ENCODE measurements around the gene NRGN.

DNA sequence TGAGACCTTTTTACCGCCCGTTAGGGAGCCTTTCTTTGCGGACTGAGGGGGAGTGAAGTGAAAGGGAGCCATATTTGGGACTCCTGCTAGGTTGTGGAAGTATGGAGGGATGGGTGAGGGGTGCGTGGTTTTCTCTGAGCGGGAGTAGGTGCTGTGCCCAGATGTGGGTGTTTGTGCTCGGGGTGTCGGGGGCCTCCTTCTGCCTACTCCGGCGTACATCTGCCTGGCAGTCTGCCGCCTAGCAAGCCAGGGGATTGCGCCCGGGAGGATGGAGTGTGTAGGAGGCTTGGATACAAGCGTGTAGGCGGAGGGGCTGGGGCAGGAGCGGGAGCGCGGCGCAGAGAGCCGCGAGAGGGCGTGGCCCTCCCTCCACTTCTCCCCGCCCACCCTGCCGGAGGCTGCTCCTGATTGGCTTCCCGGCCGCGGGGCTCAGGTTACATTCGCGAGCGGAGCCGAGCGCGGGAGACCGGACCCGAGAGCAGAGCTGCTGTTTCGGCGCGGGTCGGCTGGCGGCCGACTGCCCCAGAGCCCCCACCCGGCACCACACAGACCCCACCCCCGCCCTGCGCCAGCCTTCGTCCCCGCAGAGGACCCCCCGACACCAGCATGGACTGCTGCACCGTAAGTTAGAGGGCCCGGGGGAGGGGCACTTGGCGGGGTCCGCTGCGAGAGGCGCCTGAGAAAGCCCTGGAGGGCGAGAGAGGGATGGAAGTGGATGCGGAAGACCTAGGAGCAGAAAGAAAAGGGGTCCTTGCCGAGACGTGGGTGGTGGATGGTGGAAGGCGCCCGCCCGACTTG, at the start of gene NRGN:
- TF ChIP-seq, protein P1, sequence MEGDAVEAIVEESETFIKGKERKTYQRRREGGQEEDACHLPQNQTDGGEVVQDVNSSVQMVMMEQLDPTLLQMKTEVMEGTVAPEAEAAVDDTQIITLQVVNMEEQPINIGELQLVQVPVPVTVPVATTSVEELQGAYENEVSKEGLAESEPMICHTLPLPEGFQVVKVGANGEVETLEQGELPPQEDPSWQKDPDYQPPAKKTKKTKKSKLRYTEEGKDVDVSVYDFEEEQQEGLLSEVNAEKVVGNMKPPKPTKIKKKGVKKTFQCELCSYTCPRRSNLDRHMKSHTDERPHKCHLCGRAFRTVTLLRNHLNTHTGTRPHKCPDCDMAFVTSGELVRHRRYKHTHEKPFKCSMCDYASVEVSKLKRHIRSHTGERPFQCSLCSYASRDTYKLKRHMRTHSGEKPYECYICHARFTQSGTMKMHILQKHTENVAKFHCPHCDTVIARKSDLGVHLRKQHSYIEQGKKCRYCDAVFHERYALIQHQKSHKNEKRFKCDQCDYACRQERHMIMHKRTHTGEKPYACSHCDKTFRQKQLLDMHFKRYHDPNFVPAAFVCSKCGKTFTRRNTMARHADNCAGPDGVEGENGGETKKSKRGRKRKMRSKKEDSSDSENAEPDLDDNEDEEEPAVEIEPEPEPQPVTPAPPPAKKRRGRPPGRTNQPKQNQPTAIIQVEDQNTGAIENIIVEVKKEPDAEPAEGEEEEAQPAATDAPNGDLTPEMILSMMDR (IDR thresholded peaks at IDR 0.05), result no peak
- no peak for TF ChIP-seq ELF4 (CRISPR knock-in tag; IDR thresholded peaks at IDR 0.05; ENCODE audit: low read depth)
- no peak for TF ChIP-seq NFYB (CRISPR knock-in tag; conservative IDR thresholded peaks at IDR 0.05; ENCODE audit: low read depth)
- TF ChIP-seq SMAD3 (CRISPR knock-in tag; IDR thresholded peaks at IDR 0.05; ENCODE audit: borderline replicate concordance), result no peak
- TF ChIP-seq, protein P2, sequence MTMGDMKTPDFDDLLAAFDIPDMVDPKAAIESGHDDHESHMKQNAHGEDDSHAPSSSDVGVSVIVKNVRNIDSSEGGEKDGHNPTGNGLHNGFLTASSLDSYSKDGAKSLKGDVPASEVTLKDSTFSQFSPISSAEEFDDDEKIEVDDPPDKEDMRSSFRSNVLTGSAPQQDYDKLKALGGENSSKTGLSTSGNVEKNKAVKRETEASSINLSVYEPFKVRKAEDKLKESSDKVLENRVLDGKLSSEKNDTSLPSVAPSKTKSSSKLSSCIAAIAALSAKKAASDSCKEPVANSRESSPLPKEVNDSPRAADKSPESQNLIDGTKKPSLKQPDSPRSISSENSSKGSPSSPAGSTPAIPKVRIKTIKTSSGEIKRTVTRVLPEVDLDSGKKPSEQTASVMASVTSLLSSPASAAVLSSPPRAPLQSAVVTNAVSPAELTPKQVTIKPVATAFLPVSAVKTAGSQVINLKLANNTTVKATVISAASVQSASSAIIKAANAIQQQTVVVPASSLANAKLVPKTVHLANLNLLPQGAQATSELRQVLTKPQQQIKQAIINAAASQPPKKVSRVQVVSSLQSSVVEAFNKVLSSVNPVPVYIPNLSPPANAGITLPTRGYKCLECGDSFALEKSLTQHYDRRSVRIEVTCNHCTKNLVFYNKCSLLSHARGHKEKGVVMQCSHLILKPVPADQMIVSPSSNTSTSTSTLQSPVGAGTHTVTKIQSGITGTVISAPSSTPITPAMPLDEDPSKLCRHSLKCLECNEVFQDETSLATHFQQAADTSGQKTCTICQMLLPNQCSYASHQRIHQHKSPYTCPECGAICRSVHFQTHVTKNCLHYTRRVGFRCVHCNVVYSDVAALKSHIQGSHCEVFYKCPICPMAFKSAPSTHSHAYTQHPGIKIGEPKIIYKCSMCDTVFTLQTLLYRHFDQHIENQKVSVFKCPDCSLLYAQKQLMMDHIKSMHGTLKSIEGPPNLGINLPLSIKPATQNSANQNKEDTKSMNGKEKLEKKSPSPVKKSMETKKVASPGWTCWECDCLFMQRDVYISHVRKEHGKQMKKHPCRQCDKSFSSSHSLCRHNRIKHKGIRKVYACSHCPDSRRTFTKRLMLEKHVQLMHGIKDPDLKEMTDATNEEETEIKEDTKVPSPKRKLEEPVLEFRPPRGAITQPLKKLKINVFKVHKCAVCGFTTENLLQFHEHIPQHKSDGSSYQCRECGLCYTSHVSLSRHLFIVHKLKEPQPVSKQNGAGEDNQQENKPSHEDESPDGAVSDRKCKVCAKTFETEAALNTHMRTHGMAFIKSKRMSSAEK (CRISPR knock-in tag; IDR thresholded peaks at IDR 0.05; ENCODE audit: borderline replicate concordance), result no peak
- TF ChIP-seq, protein P3, sequence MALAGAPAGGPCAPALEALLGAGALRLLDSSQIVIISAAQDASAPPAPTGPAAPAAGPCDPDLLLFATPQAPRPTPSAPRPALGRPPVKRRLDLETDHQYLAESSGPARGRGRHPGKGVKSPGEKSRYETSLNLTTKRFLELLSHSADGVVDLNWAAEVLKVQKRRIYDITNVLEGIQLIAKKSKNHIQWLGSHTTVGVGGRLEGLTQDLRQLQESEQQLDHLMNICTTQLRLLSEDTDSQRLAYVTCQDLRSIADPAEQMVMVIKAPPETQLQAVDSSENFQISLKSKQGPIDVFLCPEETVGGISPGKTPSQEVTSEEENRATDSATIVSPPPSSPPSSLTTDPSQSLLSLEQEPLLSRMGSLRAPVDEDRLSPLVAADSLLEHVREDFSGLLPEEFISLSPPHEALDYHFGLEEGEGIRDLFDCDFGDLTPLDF (CRISPR knock-in tag; IDR thresholded peaks at IDR 0.05), result no peak
- TF ChIP-seq KAT7 (CRISPR knock-in tag; IDR thresholded peaks at IDR 0.05; ENCODE audit: borderline replicate concordance), result no peak
- TF ChIP-seq NR2C2 (CRISPR knock-in tag; IDR thresholded peaks at IDR 0.05), result no peak
- no peak for TF ChIP-seq MXD4 (CRISPR knock-in tag; IDR thresholded peaks at IDR 0.05; ENCODE audit: borderline replicate concordance)
